NCI-H1694 (cell line): ENCODE results near the gene MUC5AC.
"Not testable (repeated sequence)": the region's sequence is repeated elsewhere in the genome, so short reads cannot be mapped to it uniquely, and the experiment has no call there.

Experiments used
- DNase-seq: peaks from one replicate; lab custom pipeline; 2025; lab: John Stamatoyannopoulos, UW

Gene MUC5AC

DNA sequence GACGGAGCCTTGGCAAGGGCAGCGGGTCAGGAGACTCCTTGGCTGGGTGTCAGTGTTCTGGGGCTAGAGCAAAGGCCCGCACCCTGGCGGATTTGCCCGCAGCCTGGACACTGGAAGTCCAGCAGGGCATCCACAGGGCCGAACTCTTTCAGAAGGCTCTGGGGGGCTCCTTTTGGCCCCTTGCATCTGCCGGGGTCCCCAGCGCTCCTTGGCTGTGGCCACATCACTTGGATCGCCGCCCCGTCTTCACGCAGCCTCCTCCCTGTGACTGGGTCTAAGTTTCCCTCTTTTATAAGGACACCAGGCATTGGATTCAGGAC is 20.0 kb downstream of the MUC5AC start:
- no peak for DNase-seq

DNA sequence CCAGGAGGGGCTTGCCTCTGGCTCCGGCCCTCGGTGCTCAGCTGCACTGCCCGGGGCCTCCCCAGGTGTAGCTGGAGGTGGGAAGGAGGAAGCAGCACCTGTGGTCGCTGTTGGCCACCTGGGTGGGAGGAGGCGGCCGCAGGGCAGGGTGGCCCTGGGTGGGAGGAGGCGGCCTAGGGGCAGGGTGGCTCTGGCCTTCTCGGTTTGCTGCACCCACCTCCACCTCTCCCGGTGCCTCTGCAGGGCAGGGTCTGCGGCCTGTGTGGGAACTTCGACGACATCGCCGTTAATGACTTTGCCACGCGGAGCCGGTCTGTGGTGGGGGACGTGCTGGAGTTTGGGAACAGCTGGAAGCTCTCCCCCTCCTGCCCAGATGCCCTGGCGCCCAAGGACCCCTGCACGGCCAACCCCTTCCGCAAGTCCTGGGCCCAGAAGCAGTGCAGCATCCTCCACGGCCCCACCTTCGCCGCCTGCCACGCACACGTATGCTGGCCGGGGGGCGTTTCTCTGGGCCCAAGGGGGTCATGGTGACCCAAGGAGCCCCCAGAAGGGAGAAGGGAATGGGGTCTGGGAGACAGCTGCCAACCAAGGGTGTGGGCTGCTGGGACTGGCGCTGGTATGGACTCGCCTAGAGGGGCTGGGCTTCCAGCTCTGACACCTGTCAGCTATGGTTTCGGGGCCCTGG is 20.6 kb downstream of the MUC5AC start:
- no peak for DNase-seq

DNA sequence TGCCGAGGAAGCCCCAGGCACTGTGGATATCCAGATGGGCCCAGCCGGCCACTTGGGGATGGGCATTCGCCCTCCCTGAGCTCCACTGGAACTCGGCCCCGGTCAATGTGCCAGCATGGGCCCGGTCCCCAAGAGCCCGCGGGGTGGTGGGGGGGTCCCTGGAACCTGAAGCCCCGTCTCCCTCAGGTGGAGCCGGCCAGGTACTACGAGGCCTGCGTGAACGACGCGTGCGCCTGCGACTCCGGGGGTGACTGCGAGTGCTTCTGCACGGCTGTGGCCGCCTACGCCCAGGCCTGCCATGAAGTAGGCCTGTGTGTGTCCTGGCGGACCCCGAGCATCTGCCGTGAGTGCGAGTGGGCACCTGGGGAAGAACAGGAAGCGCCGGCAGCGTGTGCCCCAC is 21.2 kb downstream of the MUC5AC start:
- DNase-seq = no peak

DNA sequence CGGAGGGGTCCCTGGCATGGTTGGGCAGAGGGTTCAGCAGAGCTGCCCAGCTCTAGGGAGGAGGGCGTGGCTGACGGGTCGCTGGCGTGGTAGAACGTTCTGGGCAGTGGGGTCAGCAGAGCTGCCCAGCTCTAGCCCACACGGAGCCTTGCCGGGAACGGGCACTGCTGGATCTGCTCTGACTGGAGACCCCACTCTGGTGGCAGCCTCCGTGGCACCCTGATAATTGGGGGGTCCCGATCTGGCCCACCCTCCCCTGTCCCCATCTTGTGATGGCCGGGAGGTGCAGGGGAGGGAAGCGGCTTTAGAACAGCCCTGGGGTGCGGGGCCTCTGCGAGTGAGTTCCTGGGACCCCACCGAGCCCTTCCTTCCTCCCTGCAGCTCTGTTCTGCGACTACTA is 21.9 kb downstream of the MUC5AC start:
- DNase-seq = no peak

DNA sequence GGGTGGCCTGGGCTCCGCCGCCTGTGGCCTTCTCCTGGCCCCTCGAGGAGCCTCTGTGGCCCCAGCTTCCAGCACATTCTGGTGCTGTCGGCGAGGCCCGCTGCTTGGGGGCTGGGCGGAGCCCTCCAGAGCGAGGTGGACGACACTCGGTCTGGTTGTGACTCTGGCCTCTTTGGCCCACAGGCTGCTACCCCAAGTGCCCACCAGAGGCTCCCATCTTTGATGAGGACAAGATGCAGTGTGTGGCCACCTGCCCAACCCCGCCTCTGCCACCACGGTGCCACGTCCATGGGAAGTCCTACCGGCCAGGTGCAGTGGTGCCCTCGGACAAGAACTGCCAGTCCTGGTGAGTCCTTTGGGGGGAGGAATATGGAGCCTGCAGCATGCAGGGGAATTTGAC is 22.4 kb downstream of the MUC5AC start:
- DNase-seq = no peak

DNA sequence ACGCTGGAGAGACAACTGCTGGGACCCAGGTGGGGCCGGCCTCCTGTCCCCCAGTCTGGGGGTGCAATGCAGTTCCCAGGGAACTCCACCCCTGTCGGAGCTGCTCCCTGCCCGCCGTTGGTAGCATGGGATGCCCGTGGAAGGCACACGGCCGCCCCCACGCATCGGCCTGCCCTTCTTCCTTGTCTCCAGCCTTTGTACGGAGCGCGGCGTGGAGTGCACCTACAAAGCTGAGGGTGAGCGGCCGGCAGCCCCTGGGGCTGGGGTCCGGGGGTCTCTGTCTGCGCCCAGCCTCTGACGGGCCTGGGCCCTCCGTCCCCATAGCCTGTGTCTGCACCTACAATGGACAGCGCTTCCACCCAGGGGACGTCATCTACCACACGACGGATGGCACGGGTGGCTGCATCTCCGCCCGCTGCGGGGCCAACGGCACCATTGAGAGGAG is 23.2 kb downstream of the MUC5AC start:
- no peak for DNase-seq

DNA sequence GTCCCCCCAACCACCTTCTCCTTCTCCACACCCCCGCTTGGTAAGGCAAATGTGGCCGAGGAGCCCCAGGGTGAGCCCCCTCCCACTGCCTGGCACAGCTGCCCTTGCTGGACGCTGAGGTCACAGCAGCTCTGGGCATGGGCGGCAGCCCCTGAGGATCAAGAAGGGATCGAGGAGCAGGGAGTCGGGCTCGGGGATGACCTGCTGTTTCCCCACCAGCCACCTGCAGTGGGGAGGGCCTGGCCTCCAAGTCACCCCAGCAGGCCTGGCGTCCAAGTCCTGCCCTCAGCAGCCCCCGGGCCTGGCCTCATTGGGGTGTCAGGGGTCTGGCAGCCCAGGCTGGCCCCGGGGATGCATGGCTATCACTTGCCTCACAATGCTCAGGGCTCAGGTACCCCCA is 23.7 kb downstream of the MUC5AC start:
- DNase-seq = no peak

DNA sequence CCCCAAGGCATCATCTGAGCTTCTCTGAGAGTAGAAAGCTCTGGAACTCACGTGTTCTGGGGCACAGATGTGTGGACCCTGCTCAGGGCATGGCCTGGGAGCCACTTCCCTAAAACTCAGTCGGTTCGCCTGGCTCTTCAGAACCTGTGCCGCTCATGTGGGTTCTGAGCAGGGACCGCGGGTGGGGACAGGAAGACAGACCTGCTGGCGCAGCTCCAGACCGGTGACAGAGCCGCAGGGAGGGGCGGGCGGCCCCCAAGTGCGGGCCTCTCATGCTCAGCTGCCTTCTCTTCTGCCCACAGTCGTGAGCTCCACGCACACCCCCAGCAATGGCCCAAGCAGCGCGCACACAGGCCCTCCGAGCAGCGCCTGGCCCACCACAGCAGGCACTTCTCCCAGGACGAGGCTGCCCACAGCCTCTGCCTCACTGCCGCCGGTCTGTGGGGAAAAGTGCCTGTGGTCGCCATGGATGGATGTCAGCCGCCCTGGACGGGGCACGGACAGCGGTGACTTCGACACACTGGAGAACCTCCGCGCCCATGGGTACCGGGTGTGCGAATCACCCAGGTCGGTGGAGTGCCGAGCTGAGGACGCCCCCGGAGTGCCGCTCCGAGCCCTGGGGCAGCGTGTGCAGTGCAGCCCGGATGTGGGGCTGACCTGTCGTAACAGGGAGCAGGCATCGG is 24.2 kb downstream of the MUC5AC start:
- no peak for DNase-seq

DNA sequence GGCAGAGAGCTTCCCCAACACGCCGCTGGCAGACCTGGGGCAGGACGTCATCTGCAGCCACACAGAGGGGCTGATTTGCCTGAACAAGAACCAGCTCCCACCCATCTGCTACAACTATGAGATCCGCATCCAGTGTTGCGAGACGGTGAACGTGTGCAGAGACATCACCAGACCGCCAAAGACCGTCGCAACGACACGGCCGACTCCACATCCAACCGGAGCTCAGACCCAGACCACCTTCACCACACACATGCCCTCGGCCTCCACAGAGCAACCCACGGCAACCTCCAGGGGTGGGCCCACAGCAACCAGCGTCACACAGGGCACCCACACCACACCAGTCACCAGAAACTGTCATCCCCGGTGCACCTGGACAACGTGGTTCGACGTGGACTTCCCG is 26.4 kb downstream of the MUC5AC start:
- DNase-seq = not testable (repeated sequence)

DNA sequence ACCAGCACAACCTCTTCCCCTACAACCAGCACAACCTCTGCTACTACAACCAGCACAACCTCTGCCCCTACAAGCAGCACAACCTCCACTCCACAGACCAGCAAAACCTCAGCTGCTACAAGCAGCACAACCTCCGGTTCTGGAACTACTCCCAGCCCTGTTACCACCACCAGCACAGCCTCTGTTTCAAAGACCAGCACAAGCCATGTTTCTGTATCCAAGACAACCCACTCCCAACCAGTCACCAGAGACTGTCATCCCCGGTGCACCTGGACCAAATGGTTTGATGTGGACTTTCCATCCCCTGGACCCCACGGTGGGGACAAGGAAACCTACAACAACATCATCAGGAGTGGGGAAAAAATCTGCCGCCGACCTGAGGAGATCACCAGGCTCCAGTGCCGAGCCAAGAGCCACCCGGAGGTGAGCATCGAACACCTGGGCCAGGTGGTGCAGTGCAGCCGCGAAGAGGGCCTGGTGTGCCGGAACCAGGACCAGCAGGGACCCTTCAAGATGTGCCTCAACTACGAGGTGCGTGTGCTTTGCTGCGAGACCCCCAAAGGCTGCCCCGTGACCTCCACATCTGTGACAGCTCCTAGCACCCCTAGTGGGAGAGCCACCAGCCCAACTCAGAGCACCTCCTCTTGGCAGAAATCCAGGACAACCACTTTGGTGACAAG is 30.8 kb downstream of the MUC5AC start:
- not testable (repeated sequence) for DNase-seq

DNA sequence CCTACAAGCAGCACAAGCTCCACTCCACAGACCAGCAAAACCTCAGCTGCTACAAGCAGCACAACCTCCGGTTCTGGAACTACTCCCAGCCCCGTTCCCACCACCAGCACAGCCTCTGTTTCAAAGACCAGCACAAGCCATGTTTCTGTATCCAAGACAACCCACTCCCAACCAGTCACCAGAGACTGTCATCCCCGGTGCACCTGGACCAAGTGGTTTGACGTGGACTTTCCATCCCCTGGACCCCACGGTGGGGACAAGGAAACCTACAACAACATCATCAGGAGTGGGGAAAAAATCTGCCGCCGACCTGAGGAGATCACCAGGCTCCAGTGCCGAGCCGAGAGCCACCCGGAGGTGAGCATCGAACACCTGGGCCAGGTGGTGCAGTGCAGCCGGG is 32.1 kb downstream of the MUC5AC start:
- DNase-seq = not testable (repeated sequence)

DNA sequence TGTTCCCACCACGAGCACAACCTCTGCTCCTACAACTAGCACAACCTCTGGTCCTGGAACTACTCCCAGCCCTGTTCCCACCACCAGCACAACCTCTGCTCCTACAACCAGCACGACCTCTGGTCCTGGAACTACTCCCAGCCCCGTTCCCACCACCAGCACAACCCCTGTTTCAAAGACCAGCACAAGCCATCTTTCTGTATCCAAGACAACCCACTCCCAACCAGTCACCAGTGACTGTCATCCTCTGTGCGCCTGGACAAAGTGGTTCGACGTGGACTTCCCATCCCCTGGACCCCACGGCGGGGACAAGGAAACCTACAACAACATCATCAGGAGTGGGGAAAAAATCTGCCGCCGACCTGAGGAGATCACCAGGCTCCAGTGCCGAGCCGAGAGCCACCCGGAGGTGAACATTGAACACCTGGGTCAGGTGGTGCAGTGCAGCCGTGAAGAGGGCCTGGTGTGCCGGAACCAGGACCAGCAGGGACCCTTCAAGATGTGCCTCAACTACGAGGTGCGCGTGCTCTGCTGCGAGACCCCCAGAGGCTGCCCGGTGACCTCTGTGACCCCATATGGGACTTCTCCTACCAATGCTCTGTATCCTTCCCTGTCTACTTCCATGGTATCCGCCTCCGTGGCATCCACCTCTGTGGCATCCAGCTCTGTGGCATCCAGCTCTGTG is 34.2 kb downstream of the MUC5AC start:
- DNase-seq = not testable (repeated sequence)

DNA sequence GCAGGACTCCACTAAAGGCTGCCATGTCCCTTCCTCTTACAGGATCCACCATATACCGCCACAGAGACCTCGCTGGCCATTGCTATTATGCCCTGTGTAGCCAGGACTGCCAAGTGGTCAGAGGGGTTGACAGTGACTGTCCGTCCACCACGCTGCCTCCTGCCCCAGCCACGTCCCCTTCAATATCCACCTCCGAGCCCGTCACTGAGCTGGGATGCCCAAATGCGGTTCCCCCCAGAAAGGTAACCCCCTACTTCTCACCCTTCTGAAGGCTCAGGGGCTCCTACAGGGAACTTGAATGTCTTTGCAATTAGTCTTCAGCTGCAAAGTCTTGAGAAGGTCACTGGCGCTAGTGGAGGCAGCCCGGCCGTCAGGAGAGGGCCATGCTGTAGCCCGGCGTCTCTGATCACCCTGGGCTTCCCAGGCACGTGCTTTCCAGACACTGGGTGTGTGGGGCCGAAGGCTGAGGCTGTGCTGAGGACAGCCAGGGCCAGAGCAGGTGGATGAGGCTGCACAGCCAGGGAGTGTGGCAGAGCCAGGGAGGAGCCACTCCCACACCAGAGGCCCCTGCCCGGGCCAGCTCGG is 35.1 kb downstream of the MUC5AC start:
- no peak for DNase-seq

DNA sequence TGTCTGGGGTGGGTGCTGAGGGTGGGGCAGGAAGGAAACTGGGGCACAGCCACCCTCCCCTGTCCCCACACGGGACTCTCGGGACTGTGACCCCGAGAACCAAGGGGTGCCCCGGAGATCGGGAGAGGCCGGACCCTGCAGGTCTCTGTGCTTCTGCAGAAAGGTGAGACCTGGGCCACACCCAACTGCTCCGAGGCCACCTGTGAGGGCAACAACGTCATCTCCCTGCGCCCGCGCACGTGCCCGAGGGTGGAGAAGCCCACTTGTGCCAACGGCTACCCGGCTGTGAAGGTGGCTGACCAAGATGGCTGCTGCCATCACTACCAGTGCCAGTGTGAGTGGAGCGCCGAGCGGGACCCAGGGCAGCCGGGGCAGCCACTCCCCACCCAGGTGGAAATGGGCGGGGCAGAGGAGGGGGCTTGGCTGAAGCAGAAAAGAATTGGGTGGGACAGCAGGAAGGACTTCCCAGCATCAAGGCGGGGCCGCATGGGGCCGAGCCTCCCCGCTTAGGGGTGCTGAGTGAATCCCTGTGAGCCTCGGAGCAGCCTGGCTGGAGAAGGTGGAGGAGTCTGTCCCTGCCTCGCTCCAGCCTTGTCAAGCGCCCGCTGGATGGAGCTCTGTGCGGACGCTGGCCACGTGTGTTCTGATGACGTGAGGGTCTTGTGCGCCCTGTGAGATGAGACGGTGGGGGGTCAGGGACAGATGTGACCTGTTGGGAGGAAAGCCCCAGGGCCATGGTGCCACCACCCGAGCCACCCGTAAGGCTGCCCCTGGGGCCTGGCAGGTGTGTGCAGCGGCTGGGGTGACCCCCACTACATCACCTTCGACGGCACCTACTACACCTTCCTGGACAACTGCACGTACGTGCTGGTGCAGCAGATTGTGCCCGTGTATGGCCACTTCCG is 35.8 kb downstream of the MUC5AC start:
- no peak for DNase-seq

DNA sequence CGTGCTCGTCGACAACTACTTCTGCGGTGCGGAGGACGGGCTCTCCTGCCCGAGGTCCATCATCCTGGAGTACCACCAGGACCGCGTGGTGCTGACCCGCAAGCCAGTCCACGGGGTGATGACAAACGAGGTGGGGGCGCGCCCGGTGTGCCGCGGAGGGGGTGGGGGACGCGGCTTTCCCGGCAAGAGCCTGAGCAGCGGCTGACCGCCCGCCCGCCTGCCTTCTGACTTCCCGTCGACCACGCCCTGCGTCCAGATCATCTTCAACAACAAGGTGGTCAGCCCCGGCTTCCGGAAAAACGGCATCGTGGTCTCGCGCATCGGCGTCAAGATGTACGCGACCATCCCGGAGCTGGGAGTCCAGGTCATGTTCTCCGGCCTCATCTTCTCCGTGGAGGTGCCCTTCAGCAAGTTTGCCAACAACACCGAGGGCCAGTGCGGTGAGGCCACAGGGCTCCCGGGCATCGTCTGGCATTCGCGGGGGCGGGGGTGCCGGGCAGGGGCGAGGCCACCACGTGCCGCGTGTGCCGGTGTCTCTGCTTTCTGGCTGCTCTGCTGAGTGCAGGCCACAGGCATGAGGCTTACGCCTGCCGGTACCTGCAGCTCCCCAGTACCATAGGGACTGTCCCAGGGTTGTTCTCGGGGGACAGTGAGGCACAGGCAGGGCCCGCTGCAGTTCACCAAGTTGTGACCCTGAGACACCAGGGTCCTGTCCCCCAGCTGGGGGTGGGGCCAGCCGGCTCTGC is 36.7 kb downstream of the MUC5AC start:
- no peak for DNase-seq

DNA sequence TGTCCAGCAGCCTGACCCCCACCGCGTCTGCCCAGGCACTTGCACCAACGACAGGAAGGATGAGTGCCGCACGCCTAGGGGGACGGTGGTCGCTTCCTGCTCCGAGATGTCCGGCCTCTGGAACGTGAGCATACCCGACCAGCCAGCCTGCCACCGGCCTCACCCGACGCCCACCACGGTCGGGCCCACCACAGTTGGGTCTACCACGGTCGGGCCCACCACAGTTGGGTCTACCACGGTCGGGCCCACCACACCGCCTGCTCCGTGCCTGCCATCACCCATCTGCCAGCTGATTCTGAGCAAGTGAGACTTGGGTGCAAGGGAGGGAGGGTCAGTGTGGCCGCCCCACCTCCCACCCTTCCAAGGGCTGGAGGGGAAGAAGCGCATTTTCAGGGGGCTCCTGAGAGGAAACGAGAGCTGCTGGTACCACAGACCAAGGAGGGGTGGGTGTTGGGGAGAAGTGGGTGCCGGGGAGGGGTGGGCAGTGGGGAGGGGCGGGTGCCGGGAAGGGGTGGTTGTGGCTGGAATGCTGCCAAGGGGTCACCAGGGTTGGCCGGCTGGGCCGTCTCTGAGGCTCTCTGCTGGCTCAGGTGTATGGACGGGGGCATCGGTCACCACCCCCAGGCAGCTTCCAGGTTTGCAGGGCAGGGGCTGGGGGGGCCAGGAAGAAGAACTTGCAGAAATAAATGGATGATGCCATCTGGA is 37.4 kb downstream of the MUC5AC start:
- no peak for DNase-seq

DNA sequence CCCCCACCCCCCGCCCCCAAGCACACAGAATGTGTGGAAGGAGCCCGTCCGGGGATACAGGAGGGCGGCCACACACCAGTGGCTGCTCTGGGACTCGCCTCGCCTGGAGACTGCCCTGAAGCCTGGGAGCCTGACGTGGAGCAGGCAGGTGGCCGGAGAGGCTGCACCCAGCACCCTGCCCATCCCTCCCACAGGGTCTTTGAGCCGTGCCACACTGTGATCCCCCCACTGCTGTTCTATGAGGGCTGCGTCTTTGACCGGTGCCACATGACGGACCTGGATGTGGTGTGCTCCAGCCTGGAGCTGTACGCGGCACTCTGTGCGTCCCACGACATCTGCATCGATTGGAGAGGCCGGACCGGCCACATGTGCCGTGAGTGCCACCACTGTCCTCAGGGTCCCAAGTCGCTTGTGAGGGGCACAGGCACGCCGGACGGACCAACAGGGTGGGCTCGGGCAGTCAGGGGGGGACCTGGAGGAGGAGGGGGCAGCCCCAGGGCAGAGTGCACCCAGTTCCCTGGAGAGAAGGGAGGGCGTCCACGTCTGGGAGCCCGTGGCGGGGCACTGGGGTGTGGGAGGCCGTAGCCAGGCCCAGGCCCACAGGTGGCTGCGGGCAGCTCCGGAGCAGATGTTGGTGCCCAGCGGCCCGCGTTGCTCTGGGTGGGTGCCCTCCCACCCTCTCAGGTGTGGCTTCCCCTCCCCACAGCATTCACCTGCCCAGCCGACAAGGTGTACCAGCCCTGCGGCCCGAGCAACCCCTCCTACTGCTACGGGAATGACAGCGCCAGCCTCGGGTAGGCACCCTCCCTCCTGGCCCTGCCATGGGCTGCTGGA is 38.1 kb downstream of the MUC5AC start:
- DNase-seq = no peak

DNA sequence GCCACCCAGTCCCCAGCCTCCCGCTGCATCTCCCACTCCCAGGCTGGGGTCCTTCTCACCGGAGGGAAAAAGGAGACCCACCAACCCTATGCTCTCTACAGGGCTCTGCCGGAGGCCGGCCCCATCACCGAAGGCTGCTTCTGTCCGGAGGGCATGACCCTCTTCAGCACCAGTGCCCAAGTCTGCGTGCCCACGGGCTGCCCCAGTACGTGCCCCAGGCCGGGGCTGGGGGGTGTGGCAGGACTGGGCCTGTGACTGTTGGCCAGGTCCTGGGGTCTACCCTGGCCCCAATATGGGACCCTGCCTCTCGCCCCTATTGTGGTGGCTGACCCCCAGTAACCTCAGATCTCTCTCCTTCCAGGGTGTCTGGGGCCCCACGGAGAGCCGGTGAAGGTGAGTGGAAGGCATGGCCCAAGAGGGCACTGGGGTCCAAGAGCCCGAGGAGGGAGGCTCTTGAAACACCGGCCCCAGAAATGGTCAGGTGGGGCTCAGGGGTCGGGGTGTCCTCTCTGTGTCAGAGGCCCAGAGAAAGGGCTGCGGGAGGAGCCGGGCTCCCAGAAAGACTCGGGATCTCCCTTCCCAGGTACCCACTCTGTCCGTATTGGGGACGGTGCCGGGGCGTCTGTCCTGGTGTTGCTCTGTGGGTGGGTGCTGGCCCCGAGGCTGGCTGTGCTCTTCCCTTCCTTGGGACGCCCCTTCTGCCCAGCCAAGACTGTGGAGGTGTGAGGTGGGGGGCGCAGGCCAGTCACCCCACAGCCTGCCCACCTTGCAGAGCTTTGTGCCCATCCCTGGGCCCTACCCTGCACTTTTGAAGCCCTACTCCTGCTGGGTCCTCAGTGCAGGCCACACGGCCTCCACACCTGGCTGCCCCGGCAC is 39.0 kb downstream of the MUC5AC start:
- no peak for DNase-seq
